Measurements from ENCODE around the gene RHOXF2. TPM values are rescaled to one million over a fixed set of nuclear protein-coding genes. Genes with fewer than 3 reads are reported as not detected.
"Not testable (repeated sequence)": the region's sequence is repeated elsewhere in the genome, so short reads cannot be mapped to it uniquely, and the experiment has no call there.

RHOXF2 gene
- total RNA-seq (under 1 TPM in 2 of 5 donors, not detected in 3; 0.09 to 0.10 TPM), total RNA-seq (0 reads per million in 29 experiments)
- not detected for total RNA-seq (2013)

- H3K27ac Mint-ChIP-seq; H3K27me3 Mint-ChIP-seq; DNase-seq; CTCF ChIA-PET; H3K27ac ChIP-seq (ENCODE audit: low read length); H3K27me3 ChIP-seq (replicated peaks in 1 of 2; ENCODE audit: control insufficient read depth in 2 of 2, extremely low read depth in 1 of 2, insufficient read depth in 2 of 2, low read length in 1 of 2); H3K4me3 Mint-ChIP-seq; H3K4me1 Mint-ChIP-seq; H3K9me3 ChIP-seq; H3K4me3 ChIP-seq (ENCODE audit: control insufficient read depth in 1 of 2, extremely low read depth in 1 of 2, low read length in 1 of 2); H3K4me1 ChIP-seq (ENCODE audit: control insufficient read depth in 1 of 2, extremely low read depth in 1 of 2, insufficient read depth in 2 of 2, low read length in 2 of 2); ATAC-seq (replicated peaks in 1 of 4); H3K36me3 ChIP-seq (ENCODE audit: control insufficient read depth in 2 of 2, extremely low read depth in 1 of 2, insufficient read depth in 1 of 2, low read length in 1 of 2); POLR2A ChIA-PET; H3K9me3 Mint-ChIP-seq; H3K36me3 Mint-ChIP-seq: not testable (repeated sequence)
- WGBS (ENCODE audit: insufficient coverage): no CpG with 5 or more reads among the region's 15 CpGs
These were observed at the start of gene RHOXF2 for GRCh38 chrX:120158313-120158712. RHOXF2 (plus strand) TSS chrX:120158613; CDS start chrX:120158751, 138 bp downstream.

- ATAC-seq (replicated peaks in 1 of 4) (no peak), DNase-seq (no peak)
- Histone ChIP-seq H3K4me1 (ENCODE audit: control insufficient read depth in 1 of 2, extremely low read depth in 1 of 2, insufficient read depth in 2 of 2, low read length in 2 of 2) (no peaks in the 10 kb centered on the region), H3K9me3 (no peaks in the 10 kb centered on the region), H3K4me3 (ENCODE audit: control insufficient read depth in 1 of 2, extremely low read depth in 1 of 2, low read length in 1 of 2) (no peak overlapping the region), H3K27ac (ENCODE audit: low read length) (no peak overlapping the region), H3K27me3 (replicated peaks in 1 of 2; ENCODE audit: control insufficient read depth in 2 of 2, extremely low read depth in 1 of 2, insufficient read depth in 2 of 2, low read length in 1 of 2) (no peaks in the 10 kb centered on the region), H3K36me3 (ENCODE audit: control insufficient read depth in 2 of 2, extremely low read depth in 1 of 2, insufficient read depth in 1 of 2, low read length in 1 of 2) (no peaks in the 10 kb centered on the region)
- Mint-ChIP-seq H3K27me3 (peaks cover 0 to 14% of the 10 kb centered on the region in 2 donors), H3K4me3 (no peak overlapping the region), H3K27ac (no peak overlapping the region), H3K36me3 (no peaks in the 10 kb centered on the region), H3K4me1 (no peaks in the 10 kb centered on the region), H3K9me3 (peaks cover 0 to 4% (median 0%) of the 10 kb centered on the region in 3 donors)
- WGBS (ENCODE audit: insufficient coverage): no CpG with 5 or more reads among the region's 1 CpG
- CTCF ChIA-PET: no interaction called here
- POLR2A ChIA-PET: no interaction called here
These were observed 49.0 kb upstream of the RHOXF2 start for GRCh38 chrX:120109378-120109777.

GRCh38 chrX:120111611-120112010 lies 46.8 kb upstream of the RHOXF2 start:
- Mint-ChIP-seq H3K9me3 (no peaks in the 10 kb centered on the region), H3K36me3 (no peaks in the 10 kb centered on the region), H3K27ac (no peak overlapping the region), H3K4me1 (no peaks in the 10 kb centered on the region), H3K27me3 (peaks cover 0 to 9% of the 10 kb centered on the region in 2 donors), H3K4me3 (no peak overlapping the region)
- CTCF ChIA-PET: no interaction called here
- no peaks in the 10 kb centered on the region for H3K9me3 ChIP-seq
- DNase-seq: no peak
- no peaks in the 10 kb centered on the region for H3K4me1 ChIP-seq (ENCODE audit: control insufficient read depth in 1 of 2, extremely low read depth in 1 of 2, insufficient read depth in 2 of 2, low read length in 2 of 2)
- no peak overlapping the region for H3K4me3 ChIP-seq (ENCODE audit: control insufficient read depth in 1 of 2, extremely low read depth in 1 of 2, low read length in 1 of 2)
- H3K27ac ChIP-seq (ENCODE audit: low read length): no peak overlapping the region
- H3K27me3 ChIP-seq (replicated peaks in 1 of 2; ENCODE audit: control insufficient read depth in 2 of 2, extremely low read depth in 1 of 2, insufficient read depth in 2 of 2, low read length in 1 of 2): no peaks in the 10 kb centered on the region
- POLR2A ChIA-PET: no interaction called here
- no peaks in the 10 kb centered on the region for H3K36me3 ChIP-seq (ENCODE audit: control insufficient read depth in 2 of 2, extremely low read depth in 1 of 2, insufficient read depth in 1 of 2, low read length in 1 of 2)
- no peak for ATAC-seq (replicated peaks in 1 of 4)

GRCh38 chrX:120115438-120115963 lies 42.9 kb upstream of the RHOXF2 start, which contains the start of gene RHOXF1:
RHOXF1 (minus strand) TSS chrX:120115913; CDS start chrX:120115862, 51 bp downstream.
- POLR2A ChIA-PET: interaction anchor here in 1 of 2 donors (0.6 kb wide), 1 partner anchor 241 kb away, joined by 14 read pairs; no protein-coding TSS in a partner anchor
- Histone ChIP-seq H3K27ac (ENCODE audit: low read length) (no peak within 1 kb of the TSS), H3K36me3 (ENCODE audit: control insufficient read depth in 2 of 2, extremely low read depth in 1 of 2, insufficient read depth in 1 of 2, low read length in 1 of 2) (no peaks in the 10 kb centered on the region), H3K4me3 (ENCODE audit: control insufficient read depth in 1 of 2, extremely low read depth in 1 of 2, low read length in 1 of 2) (no peak within 1 kb of the TSS), H3K9me3 (no peaks in the 10 kb centered on the region), H3K4me1 (ENCODE audit: control insufficient read depth in 1 of 2, extremely low read depth in 1 of 2, insufficient read depth in 2 of 2, low read length in 2 of 2) (no peaks in the 10 kb centered on the region), H3K27me3 (replicated peaks in 1 of 2; ENCODE audit: control insufficient read depth in 2 of 2, extremely low read depth in 1 of 2, insufficient read depth in 2 of 2, low read length in 1 of 2) (no peaks in the 10 kb centered on the region)
- 95% methylated on average over 29 of the region's 35 CpGs for WGBS (ENCODE audit: insufficient coverage)
- Mint-ChIP-seq H3K27ac (no peak within 1 kb of the TSS), H3K4me1 (no peaks in the 10 kb centered on the region), H3K36me3 (no peaks in the 10 kb centered on the region), H3K4me3 (no peak within 1 kb of the TSS), H3K27me3 (peaks cover 0 to 9% of the 10 kb centered on the region in 2 donors), H3K9me3 (no peaks in the 10 kb centered on the region)
- CTCF ChIA-PET: no interaction called here
- ATAC-seq (replicated peaks in 1 of 4): no peak
- DNase-seq: no peak

GRCh38 chrX:120120223-120120622 lies 38.2 kb upstream of the RHOXF2 start:
- Histone ChIP-seq H3K36me3 (ENCODE audit: control insufficient read depth in 2 of 2, extremely low read depth in 1 of 2, insufficient read depth in 1 of 2, low read length in 1 of 2) (no peaks in the 10 kb centered on the region), H3K4me3 (ENCODE audit: control insufficient read depth in 1 of 2, extremely low read depth in 1 of 2, low read length in 1 of 2) (no peak overlapping the region), H3K27ac (ENCODE audit: low read length) (no peak overlapping the region), H3K27me3 (replicated peaks in 1 of 2; ENCODE audit: control insufficient read depth in 2 of 2, extremely low read depth in 1 of 2, insufficient read depth in 2 of 2, low read length in 1 of 2) (no peaks in the 10 kb centered on the region), H3K9me3 (no peaks in the 10 kb centered on the region), H3K4me1 (ENCODE audit: control insufficient read depth in 1 of 2, extremely low read depth in 1 of 2, insufficient read depth in 2 of 2, low read length in 2 of 2) (no peaks in the 10 kb centered on the region)
- Mint-ChIP-seq H3K27ac (no peak overlapping the region), H3K27me3 (no peaks in the 10 kb centered on the region), H3K9me3 (no peaks in the 10 kb centered on the region), H3K36me3 (no peaks in the 10 kb centered on the region), H3K4me3 (no peak overlapping the region), H3K4me1 (peaks cover 0 to 2% (median 0%) of the 10 kb centered on the region in 3 donors)
- WGBS (ENCODE audit: insufficient coverage): 92% methylated on average over 11 of the region's 12 CpGs
- CTCF ChIA-PET: interaction anchor here in 1 of 2 donors (0.5 kb wide), 1 partner anchor 108 kb away, joined by 3 read pairs; no protein-coding TSS in a partner anchor
- DNase-seq (no peak), ATAC-seq (replicated peaks in 1 of 4) (no peak)
- POLR2A ChIA-PET: no interaction called here

- no peak overlapping the region for H3K27ac Mint-ChIP-seq
- H3K9me3 Mint-ChIP-seq: no peaks in the 10 kb centered on the region
- no peak overlapping the region for H3K4me3 ChIP-seq (ENCODE audit: control insufficient read depth in 1 of 2, extremely low read depth in 1 of 2, low read length in 1 of 2)
- H3K36me3 ChIP-seq (ENCODE audit: control insufficient read depth in 2 of 2, extremely low read depth in 1 of 2, insufficient read depth in 1 of 2, low read length in 1 of 2): no peaks in the 10 kb centered on the region
- ATAC-seq (replicated peaks in 1 of 4): no peak
- ChIA-PET CTCF (no interaction called here), POLR2A (no interaction called here)
- DNase-seq: no peak
- no peaks in the 10 kb centered on the region for H3K27me3 Mint-ChIP-seq
- no peak overlapping the region for H3K4me3 Mint-ChIP-seq
- H3K9me3 ChIP-seq: no peaks in the 10 kb centered on the region
- no peak overlapping the region for H3K27ac ChIP-seq (ENCODE audit: low read length)
- H3K27me3 ChIP-seq (replicated peaks in 1 of 2; ENCODE audit: control insufficient read depth in 2 of 2, extremely low read depth in 1 of 2, insufficient read depth in 2 of 2, low read length in 1 of 2): no peaks in the 10 kb centered on the region
- no peaks in the 10 kb centered on the region for H3K36me3 Mint-ChIP-seq
- no peaks in the 10 kb centered on the region for H3K4me1 ChIP-seq (ENCODE audit: control insufficient read depth in 1 of 2, extremely low read depth in 1 of 2, insufficient read depth in 2 of 2, low read length in 2 of 2)
- WGBS (ENCODE audit: insufficient coverage): no CpG with 5 or more reads among the region's 3 CpGs
- H3K4me1 Mint-ChIP-seq: peaks cover 2 to 5% (median 5%) of the 10 kb centered on the region in 3 donors
These were observed 33.0 kb upstream of the RHOXF2 start for GRCh38 chrX:120125444-120125843.
